GM19438 (cell line): ENCODE data around the gene SLC12A4.
"Not testable (repeated sequence)": the region's sequence is repeated elsewhere in the genome, so short reads cannot be mapped to it uniquely, and the experiment has no call there.

Experiments
- ATAC-seq: cut with Tn5 transposase; IDR thresholded peaks from one replicate; pipeline ENCODE4 v1.9.1; 2021; ENCODE audit warnings: low read depth; ENCODE audit not compliant: unreplicated experiment

SLC12A4 gene

DNA sequence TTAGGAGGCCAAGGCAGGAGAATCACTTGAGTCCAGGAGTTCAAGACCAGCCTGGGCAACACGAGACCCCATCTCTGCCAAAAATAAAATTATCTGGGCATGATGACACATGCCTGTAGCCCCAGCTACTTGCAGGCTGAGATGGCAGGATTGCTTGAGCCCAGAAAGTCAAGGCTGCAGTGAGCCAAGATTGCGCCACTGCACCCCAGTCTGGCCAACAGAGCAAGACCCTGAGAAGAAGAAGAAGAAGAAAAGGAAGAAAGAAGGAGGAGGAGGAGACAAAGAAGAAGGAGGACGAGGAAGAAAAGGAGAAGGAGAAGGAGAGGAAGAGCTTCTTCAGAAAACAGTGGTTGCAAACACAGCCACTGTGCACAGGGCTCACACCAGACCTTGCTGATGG is 20.2 kb upstream of the SLC12A4 start:
- no peak for ATAC-seq

- ATAC-seq, result no peak
Observed at GRCh38 chr16:67987460-67988160, 19.2 kb upstream of the SLC12A4 start.

DNA sequence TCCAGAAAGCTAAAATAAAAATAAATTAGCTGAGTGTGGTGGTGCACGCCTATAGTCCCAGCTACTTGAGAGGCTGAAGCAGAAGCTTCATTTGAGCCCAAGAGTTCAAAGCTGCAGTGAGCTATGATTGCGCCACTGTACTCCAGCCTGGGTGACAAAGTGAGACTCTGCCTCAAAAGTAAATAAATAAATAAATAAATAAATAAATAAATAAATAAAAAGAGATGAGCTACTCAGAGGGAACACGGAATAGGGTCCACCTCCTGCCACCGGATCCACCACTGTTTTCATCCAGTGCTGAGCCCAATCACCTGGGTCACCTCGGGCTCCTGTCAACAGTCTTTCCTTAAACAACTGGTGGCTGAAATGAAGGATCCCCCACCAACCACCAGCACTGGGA is 18.5 kb upstream of the SLC12A4 start:
- no peak for ATAC-seq

- ATAC-seq, result no peak
Observed at GRCh38 chr16:67982011-67982696, 13.7 kb upstream of the SLC12A4 start.

- ATAC-seq, result no peak
Observed at GRCh38 chr16:67979955-67980678, 11.7 kb upstream of the SLC12A4 start, which contains the start of gene DPEP3. DPEP3 (minus strand) TSS chr16:67980499; CDS start chr16:67980380, 119 bp downstream.

GRCh38 chr16:67977469-67978227 is 9.2 kb upstream of the SLC12A4 start:
- no peak for ATAC-seq

- no peak for ATAC-seq
Observed at GRCh38 chr16:67977005-67977404, 8.6 kb upstream of the SLC12A4 start.

GRCh38 chr16:67976205-67976604 is 7.8 kb upstream of the SLC12A4 start:
- ATAC-seq, result no peak

DNA sequence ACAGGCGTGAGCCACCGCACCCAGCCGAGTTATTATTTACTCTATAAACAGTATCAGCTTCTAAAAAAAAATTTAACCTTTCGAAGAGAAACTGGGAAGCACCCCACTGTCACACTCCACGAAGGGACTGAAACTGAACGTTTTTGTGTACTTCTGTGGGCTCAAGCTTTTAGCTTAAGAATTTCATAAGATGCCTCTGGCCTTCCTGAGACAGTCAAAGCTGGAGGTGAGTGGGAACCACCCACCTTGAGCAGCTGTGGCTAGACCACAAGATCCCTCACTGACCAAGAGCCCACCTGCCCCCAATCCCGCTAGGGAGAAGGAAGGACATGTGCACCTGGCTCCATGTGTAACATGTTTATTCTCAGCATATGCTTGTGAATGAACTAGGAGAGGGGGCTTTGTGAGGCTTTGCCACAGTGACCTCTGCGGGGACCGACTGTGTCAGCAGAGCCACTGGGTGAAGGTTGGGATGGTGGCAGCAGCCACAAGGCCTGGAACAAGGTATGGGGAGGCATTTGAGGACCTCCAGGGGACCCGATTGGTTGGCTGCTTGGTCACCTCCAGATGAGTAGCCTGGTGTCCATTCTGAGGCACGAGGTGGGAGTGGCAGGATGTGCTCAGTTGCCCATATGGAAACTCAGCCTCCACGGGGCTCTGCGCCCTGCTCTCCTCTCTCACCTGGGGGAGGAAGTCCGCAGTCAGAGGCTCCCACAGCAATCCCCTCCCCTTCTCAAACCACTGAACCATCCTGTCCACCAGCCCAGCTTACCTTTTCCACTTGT is 7.1 kb upstream of the SLC12A4 start:
- ATAC-seq, result no peak

DNA sequence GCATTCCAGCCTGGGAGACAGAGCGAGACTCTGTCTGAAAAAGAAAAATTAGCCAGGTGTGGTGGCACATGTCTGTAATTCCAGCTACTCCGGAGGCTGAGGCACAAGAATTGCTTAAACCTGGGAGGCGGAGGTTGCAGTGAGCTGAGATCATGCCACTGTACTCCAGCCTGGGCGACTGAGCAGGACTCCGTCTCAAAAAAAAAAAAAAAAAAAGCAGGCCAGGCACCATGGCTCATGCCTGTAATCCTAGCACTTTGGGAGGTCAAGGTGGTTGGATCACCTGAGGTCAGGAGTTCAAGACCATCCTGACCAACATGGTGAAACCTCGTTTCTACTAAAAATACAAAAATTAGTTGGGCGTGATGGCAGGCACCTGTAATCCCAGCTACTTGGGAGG is 3.8 kb upstream of the SLC12A4 start:
- ATAC-seq, result not testable (repeated sequence)

DNA sequence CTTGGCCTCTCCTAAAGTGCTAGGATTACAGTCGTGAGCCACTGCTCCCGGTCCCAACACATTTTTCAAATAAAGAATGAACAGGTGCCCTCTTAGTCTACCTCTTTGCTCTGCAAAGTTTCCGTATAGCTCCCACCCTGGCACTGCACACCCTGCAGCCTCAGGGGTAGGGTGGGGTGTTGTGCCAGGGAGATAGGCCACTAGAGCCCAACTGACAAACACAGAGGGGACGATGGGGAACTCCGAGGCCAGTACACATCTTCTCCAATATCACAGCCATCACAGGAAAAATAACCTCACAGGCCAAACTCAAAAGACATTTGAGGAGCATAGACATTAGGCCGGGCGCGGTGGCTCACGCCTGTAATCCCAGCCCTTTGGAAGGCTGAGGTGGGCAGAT is 2.7 kb upstream of the SLC12A4 start:
- no peak for ATAC-seq

DNA sequence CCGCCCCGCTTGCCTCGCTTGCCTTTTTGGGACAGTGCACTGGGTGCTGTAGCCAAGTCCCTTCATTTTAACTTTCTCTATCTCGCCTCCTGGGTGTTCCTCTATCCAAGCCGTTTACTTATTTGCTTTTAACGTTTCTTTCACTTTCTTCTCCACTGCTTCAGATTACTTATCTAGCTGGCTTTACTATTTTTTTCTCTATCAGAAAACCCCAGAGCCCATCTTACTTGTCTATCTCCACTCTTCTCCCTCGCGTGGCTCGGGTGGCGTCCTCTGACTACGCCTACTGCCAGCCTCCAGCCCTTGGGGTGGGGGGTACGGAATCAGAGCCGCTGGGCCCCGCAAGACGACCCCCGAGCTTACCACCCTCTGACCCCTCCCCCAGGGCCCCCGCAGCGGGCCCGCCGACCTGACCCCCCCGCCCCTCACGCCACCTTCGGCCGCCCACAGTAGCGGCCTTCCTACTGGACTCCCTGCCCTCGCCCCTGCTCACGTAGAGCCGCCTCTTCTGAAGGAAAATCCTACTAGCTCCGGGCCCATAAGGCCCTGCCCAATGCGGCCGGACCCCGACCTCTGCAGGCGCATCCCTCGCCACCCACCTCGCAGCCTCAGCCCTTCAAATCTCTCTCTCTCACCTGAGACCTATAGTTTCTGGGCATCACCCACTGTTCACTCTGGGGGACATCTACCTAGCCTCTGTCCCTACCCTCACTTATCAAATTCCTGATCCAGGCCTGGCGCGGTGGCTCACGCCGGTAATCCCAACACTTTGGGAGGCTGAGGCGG is 1.0 kb upstream of the SLC12A4 start:
- no peak for ATAC-seq

DNA sequence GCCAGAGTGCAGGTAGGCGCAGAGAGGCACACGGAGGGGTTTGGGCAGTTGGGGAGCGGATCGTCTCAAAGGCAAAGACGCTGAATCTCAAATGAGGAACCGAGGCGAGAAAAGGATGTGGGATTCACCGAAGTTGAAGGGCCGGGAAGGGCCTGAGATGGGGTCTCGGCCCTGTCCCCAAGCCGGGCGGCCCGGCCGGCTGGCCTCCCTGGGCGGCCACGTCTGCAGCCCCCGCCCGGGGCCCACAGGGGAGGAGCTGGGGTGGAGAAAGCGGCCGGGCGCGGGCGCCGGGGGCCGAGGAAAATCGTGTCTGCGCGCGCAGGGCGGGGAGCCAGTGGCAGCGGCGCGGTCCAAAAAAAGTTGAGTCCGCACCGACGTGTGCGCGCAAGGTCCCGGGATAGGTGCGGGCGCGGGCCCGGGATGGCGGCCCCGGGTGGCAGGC is 458 bp downstream of the SLC12A4 start:
- peak; percentile 9 for ATAC-seq

DNA sequence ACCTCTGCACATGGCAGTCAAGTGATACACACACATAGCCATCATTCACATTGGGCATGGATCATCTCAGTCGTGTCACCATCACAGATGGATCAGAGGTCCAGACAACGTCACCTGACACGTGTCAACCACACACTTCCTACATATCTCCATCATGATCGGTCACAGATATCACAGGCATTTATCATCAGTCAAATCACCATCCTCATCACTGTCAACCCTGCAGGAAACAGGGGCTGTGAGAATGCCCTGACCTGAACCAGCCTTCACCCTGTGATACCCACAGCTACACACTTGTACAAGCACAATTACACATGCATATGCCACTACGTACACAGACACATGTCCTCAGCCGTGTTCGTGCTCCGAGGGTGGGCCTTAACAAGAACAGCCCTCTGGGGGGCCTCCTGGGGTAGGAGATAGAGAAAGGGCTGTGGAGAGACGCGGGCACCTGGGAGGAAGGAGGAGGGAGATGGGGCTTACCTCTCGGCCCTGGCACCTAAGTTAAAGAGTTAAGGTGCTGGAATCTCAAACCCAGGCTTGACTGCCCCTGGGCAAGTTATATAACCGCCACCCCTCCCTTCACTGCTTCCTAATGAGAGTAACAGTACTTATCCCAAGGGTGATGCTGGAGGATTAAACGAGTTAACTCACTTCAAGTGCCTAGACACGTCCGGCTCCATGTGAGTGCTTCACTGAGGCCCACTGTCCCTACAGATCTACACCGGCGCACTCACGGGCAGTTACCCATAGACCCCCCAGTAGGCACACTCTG is 1.1 kb downstream of the SLC12A4 start:
- ATAC-seq, result no peak

DNA sequence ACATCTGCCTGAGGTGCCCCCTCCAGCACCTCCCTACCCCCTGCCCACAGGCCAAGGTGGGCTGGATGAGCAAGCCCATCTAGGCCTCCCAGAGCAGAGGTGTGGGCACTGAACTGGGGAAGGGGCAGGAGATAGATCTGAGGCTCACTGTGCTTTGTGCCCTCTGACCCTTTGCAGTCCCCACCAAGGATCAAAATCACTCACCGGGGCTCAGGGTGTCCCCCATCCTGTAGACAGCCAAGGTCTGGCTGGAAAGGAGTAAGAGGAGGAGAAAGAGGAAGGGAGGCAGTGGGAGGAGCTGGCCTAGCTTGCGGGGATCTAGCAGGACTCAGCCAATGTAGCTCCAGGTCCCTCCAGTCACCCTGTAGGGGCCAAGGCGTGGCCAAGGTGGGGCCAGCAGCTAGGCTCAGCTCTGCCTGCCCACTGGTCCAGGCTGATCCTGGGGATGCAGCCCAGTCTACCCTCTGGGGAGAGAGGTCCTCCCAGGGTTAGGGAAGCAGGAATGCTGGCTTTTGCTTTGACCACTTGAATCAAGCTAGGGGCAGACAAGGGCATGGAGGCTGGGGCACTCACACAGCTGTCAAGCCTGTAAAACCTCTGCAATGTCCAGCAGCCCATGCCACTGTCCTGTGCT is 1.8 kb downstream of the SLC12A4 start:
- no peak for ATAC-seq

GRCh38 chr16:67965668-67966548 is 2.5 kb downstream of the SLC12A4 start:
- ATAC-seq, result no peak
